ENCODE data around the gene GMDS. TPM values are rescaled to one million over a fixed set of nuclear protein-coding genes. Genes with fewer than 3 reads are reported as not detected.
A peak's percentile ranks its signal among the peaks of the same experiment; 100 is the strongest.

GMDS gene
- total RNA-seq, 1 donor from 2014 or later = 34.0 TPM

- peaks cover 35% of the 10 kb centered on the region for H3K4me1 Mint-ChIP-seq (ENCODE audit: low read depth)
- no peaks in the 10 kb centered on the region for H3K9me3 Mint-ChIP-seq (ENCODE audit: low read depth)
- H3K27me3 Mint-ChIP-seq (ENCODE audit: low read depth) = no peaks in the 10 kb centered on the region
- no peak overlapping the region for H3K4me3 Mint-ChIP-seq (ENCODE audit: unreplicated experiment)
- DNase-seq (ENCODE audit: low spot score) = no peak
- no peaks in the 10 kb centered on the region for H3K36me3 Mint-ChIP-seq (ENCODE audit: low read depth)
- no peak for TF ChIP-seq CTCF (IDR thresholded peaks at IDR 0.05)
- H3K27ac Mint-ChIP-seq (ENCODE audit: unreplicated experiment) = no peak overlapping the region
Measured at GRCh38 chr6:2155206-2155605, 90.2 kb downstream of the GMDS start.

- Mint-ChIP-seq H3K4me1 (ENCODE audit: low read depth) (peaks cover 37% of the 10 kb centered on the region), H3K36me3 (ENCODE audit: low read depth) (no peaks in the 10 kb centered on the region), H3K27me3 (ENCODE audit: low read depth) (no peaks in the 10 kb centered on the region), H3K27ac (ENCODE audit: unreplicated experiment) (no peak overlapping the region), H3K9me3 (ENCODE audit: low read depth) (no peaks in the 10 kb centered on the region), H3K4me3 (ENCODE audit: unreplicated experiment) (no peak overlapping the region)
- no peak for TF ChIP-seq CTCF (IDR thresholded peaks at IDR 0.05)
- DNase-seq (ENCODE audit: low spot score) = no peak
Measured at GRCh38 chr6:2149361-2150006, 95.9 kb downstream of the GMDS start.

DNA sequence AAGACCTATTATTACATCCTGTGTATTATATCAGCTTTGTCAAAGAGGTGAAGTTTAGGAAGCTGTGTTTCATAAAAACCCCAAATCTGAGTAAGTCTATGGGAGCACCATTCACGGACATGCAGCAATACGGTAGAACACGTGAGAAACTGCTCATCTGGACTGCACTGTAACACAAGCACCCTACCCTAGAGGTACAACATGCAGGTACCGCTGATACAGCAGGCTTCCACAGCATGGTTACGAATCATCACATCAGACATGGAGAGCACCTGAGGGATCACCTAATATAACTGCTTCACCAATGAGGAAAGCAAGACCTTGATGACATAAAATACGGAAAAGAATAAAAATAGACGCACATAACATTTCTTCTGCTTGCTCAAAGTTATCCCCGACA is 96.7 kb downstream of the GMDS start:
- no peaks in the 10 kb centered on the region for H3K9me3 Mint-ChIP-seq (ENCODE audit: low read depth)
- H3K27ac Mint-ChIP-seq (ENCODE audit: unreplicated experiment) = peak overlapping the region; percentile 86
- no peak overlapping the region for H3K4me3 Mint-ChIP-seq (ENCODE audit: unreplicated experiment)
- no peak for DNase-seq (ENCODE audit: low spot score)
- H3K4me1 Mint-ChIP-seq (ENCODE audit: low read depth) = peaks cover 37% of the 10 kb centered on the region
- no peak for TF ChIP-seq CTCF (IDR thresholded peaks at IDR 0.05)
- H3K27me3 Mint-ChIP-seq (ENCODE audit: low read depth) = no peaks in the 10 kb centered on the region
- no peaks in the 10 kb centered on the region for H3K36me3 Mint-ChIP-seq (ENCODE audit: low read depth)

GRCh38 chr6:2147766-2148448 is 97.5 kb downstream of the GMDS start:
- no peaks in the 10 kb centered on the region for H3K36me3 Mint-ChIP-seq (ENCODE audit: low read depth)
- DNase-seq (ENCODE audit: low spot score) = no peak
- H3K4me3 Mint-ChIP-seq (ENCODE audit: unreplicated experiment) = peak overlapping the region; percentile 14
- no peak for TF ChIP-seq CTCF (IDR thresholded peaks at IDR 0.05)
- no peaks in the 10 kb centered on the region for H3K27me3 Mint-ChIP-seq (ENCODE audit: low read depth)
- H3K4me1 Mint-ChIP-seq (ENCODE audit: low read depth) = peaks cover 34% of the 10 kb centered on the region
- H3K27ac Mint-ChIP-seq (ENCODE audit: unreplicated experiment) = peak overlapping the region; percentile 86
- H3K9me3 Mint-ChIP-seq (ENCODE audit: low read depth) = no peaks in the 10 kb centered on the region

- Mint-ChIP-seq H3K27me3 (ENCODE audit: low read depth) (no peaks in the 10 kb centered on the region), H3K9me3 (ENCODE audit: low read depth) (no peaks in the 10 kb centered on the region), H3K36me3 (ENCODE audit: low read depth) (no peaks in the 10 kb centered on the region), H3K4me1 (ENCODE audit: low read depth) (peaks cover 34% of the 10 kb centered on the region), H3K4me3 (ENCODE audit: unreplicated experiment) (peak overlapping the region; percentile 14), H3K27ac (ENCODE audit: unreplicated experiment) (peak overlapping the region; percentile 86)
- no peak for TF ChIP-seq CTCF (IDR thresholded peaks at IDR 0.05)
- DNase-seq (ENCODE audit: low spot score) = no peak
Measured at GRCh38 chr6:2147261-2147660, 98.1 kb downstream of the GMDS start.
